ENCODE results near the gene ST7. TPM values are rescaled to one million over a fixed set of nuclear protein-coding genes. Genes with fewer than 3 reads are reported as not detected.

Gene ST7
- total and polyA plus RNA-seq, 7 donors = 5.3 to 37.7 (median 19.0) TPM

DNA sequence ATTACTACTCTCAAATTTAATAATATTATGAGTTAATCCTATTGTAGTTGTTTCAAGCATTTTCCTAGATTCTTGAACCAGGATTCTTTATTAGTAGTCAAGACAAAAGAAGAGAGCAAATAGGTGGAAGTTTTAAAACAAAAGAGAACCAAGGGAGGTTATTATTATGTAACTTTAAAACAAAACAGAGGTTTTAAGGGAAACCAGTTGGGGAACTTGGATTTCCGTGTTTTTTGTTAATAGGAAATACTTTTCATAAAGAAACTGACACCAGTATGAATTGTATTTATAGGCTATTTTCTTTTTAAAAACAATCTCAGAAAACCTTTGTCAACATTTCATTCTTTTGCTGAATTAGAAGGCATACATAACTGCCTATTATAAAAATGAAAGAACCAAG, 185.7 kb downstream of the ST7 start:
- intact Hi-C loops (cut with DNase I) = no loop called here

DNA sequence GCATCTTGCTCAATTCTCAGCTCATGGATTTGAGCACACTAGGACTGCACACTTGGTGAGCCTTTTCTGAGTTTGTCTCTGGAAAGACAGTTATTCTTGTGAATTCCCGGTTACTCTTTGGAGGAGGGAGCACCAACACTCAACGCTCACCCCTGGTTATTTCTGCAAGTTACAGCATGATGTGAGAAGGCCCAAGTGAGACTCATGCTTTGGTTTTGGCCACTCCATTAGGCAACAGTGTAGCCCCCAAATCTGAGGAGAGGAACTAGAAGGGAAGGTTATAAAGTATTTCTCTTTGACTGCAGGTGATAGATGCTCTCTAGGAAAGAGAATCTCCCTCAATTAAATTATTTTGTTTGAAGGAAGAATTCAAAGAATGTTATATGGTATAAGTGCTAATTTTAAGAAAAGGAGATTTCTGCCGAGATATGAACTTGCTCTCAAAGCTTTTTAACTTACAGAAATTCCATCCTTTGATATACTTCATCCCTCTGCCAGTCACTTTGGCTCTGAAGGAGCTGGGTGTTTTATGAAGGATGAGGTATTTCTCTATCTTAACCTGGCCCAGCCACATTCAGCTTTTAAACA, 186.2 kb downstream of the ST7 start:
- 59 to 93% methylated on average over 3 of the region's 3 CpGs for WGBS, 2 donors
- peaks cover 0 to 40% (median 0%) of the 10 kb centered on the region in 4 donors for H3K36me3 ChIP-seq
- TF ChIP-seq POLR2AphosphoS5 (IDR thresholded peaks at IDR 0.05) (no peak), POLR2A (IDR thresholded peaks at IDR 0.05) (no peak), CTCF (IDR thresholded peaks at IDR 0.05) (no peak), EP300 (IDR thresholded peaks at IDR 0.05) (no peak)
- no peak overlapping the region for H3K4me3 ChIP-seq
- intact Hi-C loops (cut with DNase I) = no loop called here
- H3K4me1 ChIP-seq = no peaks in the 10 kb centered on the region
- no peak overlapping the region for H3K27ac ChIP-seq
- no peaks in the 10 kb centered on the region for H3K9me3 ChIP-seq
- DNase-seq = no peak
- H3K27me3 ChIP-seq = no peaks in the 10 kb centered on the region

More for the DNA sequence above, 185.7 kb downstream of the ST7 start:
- Histone ChIP-seq H3K36me3 (peaks cover 0 to 40% (median 0%) of the 10 kb centered on the region in 4 donors), H3K4me3 (no peak overlapping the region), H3K9me3 (no peaks in the 10 kb centered on the region), H3K4me1 (no peaks in the 10 kb centered on the region), H3K27ac (no peak overlapping the region), H3K27me3 (no peaks in the 10 kb centered on the region)
- DNase-seq = no peak
- 70 to 86% methylated on average over 1 of the region's 1 CpG for WGBS, 2 donors
- TF ChIP-seq EP300 (IDR thresholded peaks at IDR 0.05) (no peak), CTCF (IDR thresholded peaks at IDR 0.05) (no peak), POLR2AphosphoS5 (IDR thresholded peaks at IDR 0.05) (no peak), POLR2A (IDR thresholded peaks at IDR 0.05) (no peak)

DNA sequence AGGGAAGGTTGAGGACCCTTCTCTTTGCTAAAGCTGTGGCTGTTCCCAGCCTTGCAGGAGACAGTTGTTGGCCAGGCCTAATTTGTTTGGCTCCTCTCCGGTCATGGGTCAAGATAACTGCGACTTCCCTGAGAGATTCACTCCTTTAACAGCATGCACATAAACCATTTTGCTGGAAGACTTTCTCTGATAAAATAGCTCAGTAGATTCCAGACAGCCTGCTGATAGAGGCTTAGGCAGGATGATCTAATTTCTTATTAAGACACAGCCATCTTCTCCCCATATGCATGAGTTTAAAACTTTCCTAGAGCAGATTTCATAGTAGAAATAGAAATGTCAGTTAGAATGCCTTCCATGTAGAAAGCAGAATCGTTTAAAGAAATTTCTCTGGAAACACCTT, 187.6 kb downstream of the ST7 start:
- H3K36me3 ChIP-seq = peaks cover 0 to 38% (median 0%) of the 10 kb centered on the region in 4 donors
- H3K4me3 ChIP-seq = no peak overlapping the region
- WGBS, 2 donors = 83 to 87% methylated on average over 3 of the region's 3 CpGs
- H3K27ac ChIP-seq = no peak overlapping the region
- no peak for DNase-seq
- no peaks in the 10 kb centered on the region for H3K4me1 ChIP-seq
- intact Hi-C loops (cut with DNase I) = no loop called here
- TF ChIP-seq POLR2A (IDR thresholded peaks at IDR 0.05) (no peak), CTCF (IDR thresholded peaks at IDR 0.05) (no peak), POLR2AphosphoS5 (IDR thresholded peaks at IDR 0.05) (no peak), EP300 (IDR thresholded peaks at IDR 0.05) (no peak)
- H3K9me3 ChIP-seq = no peaks in the 10 kb centered on the region
- H3K27me3 ChIP-seq = no peaks in the 10 kb centered on the region

DNA sequence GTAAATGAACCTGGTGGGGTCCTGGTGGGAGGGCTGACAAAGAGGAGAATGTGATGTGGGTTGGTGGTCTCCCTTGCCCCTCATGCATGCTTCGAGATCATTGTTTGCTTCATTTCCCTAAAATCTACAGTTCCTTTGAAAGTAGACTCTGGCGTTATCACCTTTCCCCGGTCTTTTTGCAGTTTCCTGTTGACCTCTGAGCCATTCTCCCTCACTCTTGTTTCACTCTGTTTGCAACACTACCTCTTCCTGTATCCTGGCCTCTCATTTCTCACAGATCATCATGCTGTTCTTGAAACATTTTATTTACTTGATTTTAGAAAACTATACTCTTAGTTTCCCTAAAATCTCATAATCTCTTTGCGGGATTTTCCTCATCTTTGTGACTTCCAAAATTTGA, 189.8 kb downstream of the ST7 start:
- no peaks in the 10 kb centered on the region for H3K9me3 ChIP-seq
- no peaks in the 10 kb centered on the region for H3K4me1 ChIP-seq
- no peak overlapping the region for H3K27ac ChIP-seq
- no peaks in the 10 kb centered on the region for H3K27me3 ChIP-seq
- H3K4me3 ChIP-seq = no peak overlapping the region
- 62 to 92% methylated on average over 4 of the region's 4 CpGs for WGBS, 2 donors
- intact Hi-C loops (cut with DNase I) = no loop called here
- no peak for TF ChIP-seq POLR2AphosphoS5 (IDR thresholded peaks at IDR 0.05)
- peaks cover 0 to 27% (median 0%) of the 10 kb centered on the region in 4 donors for H3K36me3 ChIP-seq
- no peak for DNase-seq

- no peaks in the 10 kb centered on the region for H3K4me1 ChIP-seq
- no peak overlapping the region for H3K27ac ChIP-seq
- no peaks in the 10 kb centered on the region for H3K9me3 ChIP-seq
- no peaks in the 10 kb centered on the region for H3K27me3 ChIP-seq
- DNase-seq = no peak
- TF ChIP-seq POLR2A (IDR thresholded peaks at IDR 0.05) = no peak
- intact Hi-C loops (cut with DNase I) = no loop called here
- H3K4me3 ChIP-seq = no peak overlapping the region
- peaks cover 0 to 22% (median 0%) of the 10 kb centered on the region in 4 donors for H3K36me3 ChIP-seq
- WGBS, 2 donors = 93 to 95% methylated on average over 2 of the region's 2 CpGs
Measured at GRCh38 chr7:117143580-117143979, 190.3 kb downstream of the ST7 start.

DNA sequence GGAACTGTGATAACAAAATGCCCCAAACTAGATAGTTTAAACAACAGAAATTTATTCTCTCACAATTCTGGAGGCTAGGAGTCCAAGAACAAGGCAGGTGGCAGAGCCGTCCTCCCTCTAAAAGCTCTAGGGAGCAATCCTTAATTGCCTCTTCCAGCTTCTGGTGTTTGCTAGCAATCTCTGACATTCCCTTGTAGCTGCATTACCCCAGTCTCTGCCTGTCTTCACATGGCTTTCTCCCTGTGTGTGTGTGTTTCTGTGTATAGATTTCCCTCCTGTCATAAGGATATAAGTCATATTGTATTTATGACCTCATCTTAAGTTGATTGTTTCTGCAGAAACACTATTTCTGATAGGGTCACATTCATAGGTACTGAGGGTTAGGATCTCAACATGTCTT, 192.0 kb downstream of the ST7 start:
- Histone ChIP-seq H3K9me3 (no peaks in the 10 kb centered on the region), H3K36me3 (peaks cover 0 to 7% (median 0%) of the 10 kb centered on the region in 4 donors), H3K4me1 (no peaks in the 10 kb centered on the region), H3K27me3 (no peaks in the 10 kb centered on the region), H3K4me3 (no peak overlapping the region), H3K27ac (no peak overlapping the region)
- WGBS, 2 donors = 93 to 95% methylated on average over 1 of the region's 1 CpG
- TF ChIP-seq POLR2A (IDR thresholded peaks at IDR 0.05) (no peak), POLR2AphosphoS5 (IDR thresholded peaks at IDR 0.05) (no peak), EP300 (IDR thresholded peaks at IDR 0.05) (no peak), CTCF (IDR thresholded peaks at IDR 0.05) (no peak)
- no peak for DNase-seq
- intact Hi-C loops (cut with DNase I) = no loop called here

All from sigmoid colon (tissue), 7 donors.